Measurements from ENCODE around the gene PDZD4.

The PDZD4 gene

DNA sequence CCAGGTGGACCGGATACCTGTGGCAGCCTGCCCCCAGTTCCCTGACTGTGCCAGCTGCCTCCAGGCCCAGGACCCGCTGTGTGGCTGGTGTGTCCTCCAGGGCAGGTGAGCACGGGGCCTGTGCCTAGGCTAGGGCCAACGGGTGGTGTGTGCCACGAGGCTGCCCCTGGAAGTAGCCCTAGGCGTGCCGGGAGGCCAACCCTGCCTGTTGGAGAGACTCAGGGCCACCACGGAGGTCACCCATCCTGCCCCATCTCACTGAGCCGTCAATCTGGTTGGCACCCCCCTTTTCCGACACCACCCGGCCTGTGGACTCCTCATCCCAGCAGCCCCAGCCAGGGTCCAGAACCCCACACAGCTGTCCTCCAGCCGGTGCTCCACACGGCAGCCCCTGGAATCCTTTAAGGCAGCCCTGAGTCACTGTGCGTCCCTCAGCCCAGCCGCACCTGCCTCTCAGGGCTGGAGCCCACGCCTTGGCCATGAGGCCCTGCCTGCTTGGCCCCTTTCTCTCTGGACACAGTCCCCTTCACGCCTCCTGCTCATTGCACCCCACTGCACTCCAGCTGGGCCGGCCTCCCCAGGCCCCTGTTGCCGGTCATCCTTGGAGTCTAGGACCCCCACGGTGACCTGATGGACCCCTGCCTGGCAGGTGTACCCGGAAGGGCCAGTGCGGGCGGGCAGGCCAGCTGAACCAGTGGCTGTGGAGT lies 61.0 kb downstream of the PDZD4 start:
- Histone ChIP-seq H3K27ac (ENCODE audit: low read depth, low read length) (no peak overlapping the region), H3K4me1 (ENCODE audit: control insufficient read depth, insufficient read depth, low read length, unreplicated experiment) (no peaks in the 10 kb centered on the region), H3K36me3 (ENCODE audit: insufficient read depth, low read length) (no peaks in the 10 kb centered on the region), H2AFZ (ENCODE audit: low read length, unreplicated experiment) (no peak overlapping the region), H3K4me3 (ENCODE audit: low read depth, low read length) (no peak overlapping the region), H3K27me3 (ENCODE audit: insufficient read depth, low read length) (no peaks in the 10 kb centered on the region), H3K79me2 (ENCODE audit: control insufficient read depth, insufficient read depth, low read length, unreplicated experiment) (peaks cover 4% of the 10 kb centered on the region)

DNA sequence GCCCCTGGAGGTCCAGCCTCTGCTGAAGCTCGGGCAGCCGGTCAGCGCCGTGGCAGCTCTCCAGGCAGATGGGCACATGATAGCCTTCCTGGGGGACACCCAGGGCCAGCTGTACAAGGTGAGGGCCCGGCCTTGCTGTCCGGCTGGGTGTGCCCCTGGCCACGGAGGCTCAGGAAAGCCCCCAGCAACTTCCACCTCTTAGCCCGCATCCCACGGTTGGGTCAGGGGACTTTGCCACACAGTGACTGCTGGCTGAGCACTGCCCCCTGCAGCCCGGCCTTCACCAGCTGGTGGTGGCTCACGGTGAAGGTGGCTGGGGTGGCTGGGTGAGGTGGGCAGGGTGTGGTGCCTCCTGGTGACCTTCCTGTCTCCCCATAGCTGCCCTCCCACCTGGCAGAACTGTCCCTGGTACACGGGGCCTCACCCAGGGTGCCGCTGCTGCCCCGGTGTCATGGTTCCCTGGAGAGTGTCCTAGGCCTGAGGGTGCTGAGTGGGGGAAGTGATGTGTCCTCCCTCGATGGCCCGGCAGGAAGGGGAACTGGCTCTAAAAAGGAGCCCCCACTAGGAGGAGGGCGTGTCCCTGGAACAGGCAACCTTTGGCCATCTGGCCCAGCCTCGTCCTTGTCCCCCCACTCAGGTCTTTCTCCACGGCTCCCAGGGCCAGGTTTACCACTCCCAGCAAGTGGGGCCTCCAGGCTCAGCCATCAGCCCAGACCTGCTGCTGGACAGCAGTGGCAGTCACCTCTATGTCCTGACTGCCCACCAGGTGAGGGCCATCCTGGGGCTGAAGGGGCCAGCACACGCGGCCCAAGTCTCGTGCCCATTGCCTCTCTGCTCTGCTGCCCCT lies 61.8 kb downstream of the PDZD4 start:
- Histone ChIP-seq H3K4me1 (ENCODE audit: control insufficient read depth, insufficient read depth, low read length, unreplicated experiment) (no peaks in the 10 kb centered on the region), H3K27ac (ENCODE audit: low read depth, low read length) (no peak overlapping the region), H3K27me3 (ENCODE audit: insufficient read depth, low read length) (no peaks in the 10 kb centered on the region), H3K79me2 (ENCODE audit: control insufficient read depth, insufficient read depth, low read length, unreplicated experiment) (peaks cover 4% of the 10 kb centered on the region), H3K4me3 (ENCODE audit: low read depth, low read length) (no peak overlapping the region), H3K36me3 (ENCODE audit: insufficient read depth, low read length) (no peaks in the 10 kb centered on the region), H2AFZ (ENCODE audit: low read length, unreplicated experiment) (no peak overlapping the region)

DNA sequence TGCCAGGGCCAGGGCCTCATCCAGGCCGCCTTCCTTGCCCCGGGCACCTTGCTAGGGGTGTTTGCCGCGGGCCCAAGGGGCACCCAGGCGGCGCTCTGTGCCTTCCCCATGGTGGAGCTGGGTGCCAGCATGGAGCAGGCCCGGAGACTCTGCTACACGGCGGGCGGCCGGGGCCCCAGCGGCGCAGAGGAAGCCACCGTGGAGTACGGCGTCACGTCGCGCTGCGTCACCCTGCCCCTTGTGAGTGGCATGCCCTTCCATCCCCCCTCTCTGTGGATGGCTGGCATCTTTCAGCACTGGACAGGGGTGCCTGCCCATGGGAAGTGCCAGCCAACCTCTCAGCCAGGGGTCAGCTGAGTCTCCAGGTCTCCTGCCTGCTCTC lies 62.7 kb downstream of the PDZD4 start:
- Histone ChIP-seq H3K4me3 (ENCODE audit: low read depth, low read length) (no peak overlapping the region), H2AFZ (ENCODE audit: low read length, unreplicated experiment) (no peak overlapping the region), H3K36me3 (ENCODE audit: insufficient read depth, low read length) (no peaks in the 10 kb centered on the region), H3K27me3 (ENCODE audit: insufficient read depth, low read length) (no peaks in the 10 kb centered on the region), H3K79me2 (ENCODE audit: control insufficient read depth, insufficient read depth, low read length, unreplicated experiment) (peaks cover 4% of the 10 kb centered on the region), H3K4me1 (ENCODE audit: control insufficient read depth, insufficient read depth, low read length, unreplicated experiment) (no peaks in the 10 kb centered on the region), H3K27ac (ENCODE audit: low read depth, low read length) (no peak overlapping the region)

DNA sequence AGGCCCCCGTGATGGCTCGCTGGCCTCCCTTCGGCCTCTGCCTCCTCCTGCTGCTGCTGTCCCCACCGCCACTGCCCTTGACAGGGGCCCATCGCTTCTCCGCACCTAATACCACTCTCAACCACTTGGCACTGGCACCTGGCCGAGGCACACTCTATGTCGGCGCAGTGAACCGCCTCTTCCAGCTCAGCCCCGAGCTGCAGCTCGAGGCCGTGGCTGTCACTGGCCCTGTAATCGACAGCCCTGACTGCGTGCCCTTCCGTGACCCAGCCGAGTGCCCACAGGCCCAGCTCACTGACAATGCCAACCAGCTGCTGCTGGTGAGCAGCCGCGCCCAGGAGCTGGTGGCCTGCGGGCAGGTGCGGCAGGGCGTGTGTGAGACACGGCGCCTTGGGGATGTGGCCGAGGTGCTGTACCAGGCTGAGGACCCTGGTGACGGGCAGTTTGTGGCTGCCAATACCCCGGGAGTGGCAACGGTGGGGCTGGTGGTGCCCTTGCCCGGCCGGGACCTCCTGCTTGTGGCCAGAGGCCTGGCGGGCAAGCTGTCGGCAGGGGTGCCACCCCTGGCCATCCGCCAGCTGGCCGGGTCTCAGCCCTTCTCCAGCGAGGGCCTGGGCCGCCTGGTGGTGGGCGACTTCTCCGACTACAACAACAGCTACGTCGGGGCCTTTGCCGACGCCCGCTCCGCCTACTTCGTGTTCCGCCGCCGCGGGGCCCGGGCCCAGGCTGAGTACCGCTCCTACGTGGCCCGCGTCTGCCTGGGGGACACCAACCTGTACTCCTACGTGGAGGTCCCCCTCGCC lies 63.3 kb downstream of the PDZD4 start:
- Histone ChIP-seq H3K4me1 (ENCODE audit: control insufficient read depth, insufficient read depth, low read length, unreplicated experiment) (no peaks in the 10 kb centered on the region), H3K27ac (ENCODE audit: low read depth, low read length) (no peak overlapping the region), H2AFZ (ENCODE audit: low read length, unreplicated experiment) (no peak overlapping the region), H3K4me3 (ENCODE audit: low read depth, low read length) (no peak overlapping the region), H3K79me2 (ENCODE audit: control insufficient read depth, insufficient read depth, low read length, unreplicated experiment) (peaks cover 4% of the 10 kb centered on the region), H3K27me3 (ENCODE audit: insufficient read depth, low read length) (no peaks in the 10 kb centered on the region), H3K36me3 (ENCODE audit: insufficient read depth, low read length) (no peaks in the 10 kb centered on the region)

DNA sequence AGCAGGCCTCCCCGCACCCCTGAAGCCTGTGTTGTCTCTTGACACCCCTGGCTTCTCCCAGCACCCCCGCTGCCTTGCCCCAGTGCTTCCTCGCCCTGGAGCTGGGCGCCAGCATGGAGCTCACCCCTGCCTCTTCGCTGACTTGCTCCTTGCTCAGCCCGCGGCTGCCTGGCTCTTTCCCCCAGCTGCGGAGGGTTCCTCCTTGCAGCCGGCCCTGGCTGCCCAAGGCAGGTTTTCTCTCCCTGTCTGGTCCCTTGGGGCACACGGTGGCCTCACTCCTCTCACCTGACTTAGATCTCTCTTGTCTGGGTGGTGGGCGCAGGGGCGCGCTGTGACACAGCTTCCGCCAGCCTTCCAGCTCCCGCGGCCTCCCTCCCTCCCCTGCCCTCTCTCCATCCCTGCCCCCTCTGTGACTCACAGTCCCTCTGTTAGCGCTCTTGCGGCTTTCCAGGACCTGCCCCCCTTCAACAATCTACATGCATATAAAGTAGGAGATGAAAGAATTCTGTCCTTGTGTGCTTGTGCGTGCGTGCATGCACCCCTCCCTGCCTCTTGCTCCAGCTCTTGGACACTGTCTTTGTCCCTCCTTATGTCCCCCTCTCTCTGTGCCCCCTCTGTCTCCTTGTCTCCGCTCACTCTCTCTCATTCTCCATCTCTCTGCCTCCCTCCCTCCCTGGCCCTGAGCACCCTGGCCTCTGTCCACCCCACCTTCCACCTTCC lies 64.1 kb downstream of the PDZD4 start:
- H3K79me2 ChIP-seq (ENCODE audit: control insufficient read depth, insufficient read depth, low read length, unreplicated experiment), result peaks cover 4% of the 10 kb centered on the region
- H3K27me3 ChIP-seq (ENCODE audit: insufficient read depth, low read length), result no peaks in the 10 kb centered on the region
- no peaks in the 10 kb centered on the region for H3K36me3 ChIP-seq (ENCODE audit: insufficient read depth, low read length)
- H2AFZ ChIP-seq (ENCODE audit: low read length, unreplicated experiment), result no peak overlapping the region
- H3K27ac ChIP-seq (ENCODE audit: low read depth, low read length), result peak overlapping the region; percentile 16; the same call in 1 of the 2 replicates
- no peaks in the 10 kb centered on the region for H3K4me1 ChIP-seq (ENCODE audit: control insufficient read depth, insufficient read depth, low read length, unreplicated experiment)
- H3K4me3 ChIP-seq (ENCODE audit: low read depth, low read length), result peak overlapping the region; percentile 74

DNA sequence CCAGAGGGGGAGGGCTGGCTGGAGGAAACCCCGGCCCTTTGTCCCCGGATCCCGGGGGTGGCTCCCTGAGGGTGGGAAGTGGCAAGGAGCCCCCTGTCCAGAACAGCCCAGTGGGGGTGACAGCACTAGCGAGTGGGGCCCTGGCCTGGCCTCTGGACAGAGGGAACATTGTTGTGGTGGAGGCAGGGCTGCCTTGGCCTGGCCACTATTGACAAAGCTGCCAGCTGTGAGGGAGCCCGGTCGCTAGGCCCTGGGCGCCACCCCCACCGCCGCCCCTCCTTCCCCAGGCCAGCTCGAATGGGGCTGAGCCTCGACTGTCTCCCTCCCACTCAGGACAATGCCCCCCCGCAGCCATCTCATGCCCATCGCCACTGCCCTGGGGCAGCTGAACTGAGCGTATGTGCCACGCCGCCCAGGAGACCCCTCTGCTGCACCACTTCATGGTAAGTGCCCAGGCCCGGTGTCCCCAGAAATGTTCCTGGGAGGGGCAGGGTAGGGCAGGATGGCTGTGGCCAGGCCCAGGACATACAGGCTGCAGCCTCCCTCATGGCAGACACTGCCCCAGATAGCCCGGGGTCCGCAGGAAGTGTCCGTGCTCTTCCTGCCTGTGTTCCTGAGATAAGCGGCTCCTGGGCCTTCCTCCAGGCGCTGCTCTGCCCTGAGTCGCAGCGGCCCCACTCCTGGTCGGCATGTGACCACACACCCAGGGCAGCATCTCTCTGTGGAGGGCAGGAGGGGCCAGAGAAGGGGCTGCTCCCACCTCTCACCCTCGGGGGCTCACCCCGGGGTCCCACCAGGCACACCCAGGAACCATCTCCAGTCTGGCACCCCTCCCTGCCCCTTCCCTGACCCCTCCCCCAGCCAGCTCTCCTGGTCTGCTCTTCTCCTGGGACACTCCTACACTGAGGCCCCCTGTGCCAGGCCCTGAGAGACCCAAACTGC lies 64.9 kb downstream of the PDZD4 start:
- Histone ChIP-seq H3K4me3 (ENCODE audit: low read depth, low read length) (peak overlapping the region; percentile 74), H3K4me1 (ENCODE audit: control insufficient read depth, insufficient read depth, low read length, unreplicated experiment) (no peaks in the 10 kb centered on the region), H3K27ac (ENCODE audit: low read depth, low read length) (peak overlapping the region; percentile 16; the same call in 1 of the 2 replicates), H3K27me3 (ENCODE audit: insufficient read depth, low read length) (no peaks in the 10 kb centered on the region), H2AFZ (ENCODE audit: low read length, unreplicated experiment) (no peak overlapping the region), H3K36me3 (ENCODE audit: insufficient read depth, low read length) (no peaks in the 10 kb centered on the region), H3K79me2 (ENCODE audit: control insufficient read depth, insufficient read depth, low read length, unreplicated experiment) (peaks cover 4% of the 10 kb centered on the region)

DNA sequence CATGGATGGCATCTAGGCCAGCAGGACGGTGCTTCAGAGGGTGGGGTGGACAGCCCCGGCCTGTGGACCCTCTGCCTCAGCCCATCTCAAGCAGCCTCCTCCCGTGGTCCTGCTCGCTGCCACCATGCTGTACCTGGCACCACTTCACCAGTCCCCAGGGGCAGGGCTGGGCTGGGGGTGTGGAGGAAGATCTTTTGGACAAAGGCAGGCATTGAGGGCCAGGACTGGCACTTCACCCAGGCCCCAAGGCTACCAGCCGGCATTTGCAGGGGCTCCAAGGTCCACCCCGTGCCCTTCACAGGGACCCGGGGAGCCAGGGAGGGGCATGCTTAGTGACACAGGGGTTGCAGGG lies 65.6 kb downstream of the PDZD4 start:
- Histone ChIP-seq H3K36me3 (ENCODE audit: insufficient read depth, low read length) (no peaks in the 10 kb centered on the region), H2AFZ (ENCODE audit: low read length, unreplicated experiment) (no peak overlapping the region), H3K4me1 (ENCODE audit: control insufficient read depth, insufficient read depth, low read length, unreplicated experiment) (no peaks in the 10 kb centered on the region), H3K27ac (ENCODE audit: low read depth, low read length) (no peak overlapping the region), H3K4me3 (ENCODE audit: low read depth, low read length) (peak overlapping the region; percentile 74), H3K27me3 (ENCODE audit: insufficient read depth, low read length) (no peaks in the 10 kb centered on the region), H3K79me2 (ENCODE audit: control insufficient read depth, insufficient read depth, low read length, unreplicated experiment) (peaks cover 4% of the 10 kb centered on the region)

DNA sequence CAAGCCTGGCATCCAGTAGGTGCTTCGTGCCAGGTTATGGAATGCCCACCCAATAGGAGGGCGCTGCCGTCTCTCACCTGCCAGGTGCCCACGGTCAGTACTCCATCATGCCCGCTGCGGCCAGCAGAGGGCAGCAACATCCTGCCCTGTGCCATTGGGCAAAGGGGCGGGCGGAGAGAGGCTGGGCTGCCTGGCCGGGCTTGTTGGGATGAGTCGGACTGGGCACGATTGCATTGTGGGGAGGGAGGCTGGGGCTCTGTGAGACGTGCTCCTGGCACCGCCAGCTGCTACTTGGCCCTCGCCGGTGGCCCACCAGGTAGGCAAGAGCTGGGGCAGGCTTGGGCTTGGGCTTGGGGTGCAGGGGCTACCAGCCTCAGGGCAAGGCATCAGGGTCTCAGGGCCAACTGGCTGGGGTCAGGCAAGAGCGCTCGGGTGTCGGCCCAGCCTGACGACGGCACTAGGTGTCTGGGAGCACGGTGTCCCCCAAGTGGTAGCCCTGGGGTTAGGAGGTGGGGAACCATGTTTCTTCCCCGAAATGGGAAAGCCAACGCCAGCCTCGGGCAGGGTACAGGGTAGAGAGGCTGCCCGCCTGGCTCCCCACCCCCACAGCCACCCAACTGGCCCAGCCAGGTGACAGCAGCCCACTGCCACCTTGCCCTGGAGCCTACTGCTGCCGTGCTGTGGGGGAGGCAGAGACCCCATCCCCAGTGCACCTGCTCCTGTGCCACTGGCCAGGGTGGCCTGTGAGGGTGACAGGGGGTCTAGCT lies 66.2 kb downstream of the PDZD4 start, which contains the start of gene PLXNB3:
Gene PLXNB3, plus strand, starts transcription at position 261 of the 767 bp plus-strand sequence. CDS start 1,287 bp downstream, outside the sequence.
- Histone ChIP-seq H3K27ac (ENCODE audit: low read depth, low read length) (no peak within 1 kb of the TSS), H3K4me3 (ENCODE audit: low read depth, low read length) (peak within 1 kb of the TSS; percentile 74), H2AFZ (ENCODE audit: low read length, unreplicated experiment) (no peak within 1 kb of the TSS), H3K4me1 (ENCODE audit: control insufficient read depth, insufficient read depth, low read length, unreplicated experiment) (no peaks in the 10 kb centered on the region), H3K36me3 (ENCODE audit: insufficient read depth, low read length) (no peaks in the 10 kb centered on the region), H3K79me2 (ENCODE audit: control insufficient read depth, insufficient read depth, low read length, unreplicated experiment) (peaks cover 4% of the 10 kb centered on the region), H3K27me3 (ENCODE audit: insufficient read depth, low read length) (no peaks in the 10 kb centered on the region)

DNA sequence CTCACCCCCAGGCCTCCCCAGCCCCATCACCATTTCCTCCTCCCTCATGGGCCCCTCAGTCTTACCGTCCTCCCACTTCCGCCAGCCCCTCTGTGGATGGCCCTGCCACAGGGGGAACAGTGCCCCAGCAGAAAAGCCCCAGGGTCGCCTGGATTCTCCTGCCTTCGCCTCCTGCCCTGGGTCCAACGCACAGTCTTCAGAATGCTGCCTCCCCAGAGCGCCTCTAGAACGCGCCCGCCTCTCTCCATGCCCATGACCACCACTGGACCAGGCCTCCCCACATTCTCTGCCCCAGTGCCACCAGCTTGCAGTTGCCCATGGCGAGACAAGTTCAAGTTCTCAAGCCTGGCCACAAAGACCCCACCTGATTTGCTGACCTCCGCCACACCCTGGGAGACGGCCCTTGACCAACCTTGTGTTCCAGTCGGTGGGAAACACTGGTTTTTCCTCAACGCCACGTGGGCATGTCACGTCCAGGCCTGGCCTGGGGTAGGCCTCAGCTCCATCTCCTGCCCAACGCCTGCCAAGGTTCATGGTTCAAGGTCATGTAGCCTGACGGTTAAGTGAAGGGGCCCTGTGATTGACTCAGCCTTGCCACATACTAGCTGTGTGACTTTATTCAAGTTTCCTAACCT lies 66.9 kb downstream of the PDZD4 start:
- H3K4me1 ChIP-seq (ENCODE audit: control insufficient read depth, insufficient read depth, low read length, unreplicated experiment), result peaks cover 3% of the 10 kb centered on the region
- no peak overlapping the region for H3K27ac ChIP-seq (ENCODE audit: low read depth, low read length)

More for the DNA sequence above, 66.9 kb downstream of the PDZD4 start:
- no peak overlapping the region for H3K4me3 ChIP-seq (ENCODE audit: low read depth, low read length)
- peaks cover 4% of the 10 kb centered on the region for H3K79me2 ChIP-seq (ENCODE audit: control insufficient read depth, insufficient read depth, low read length, unreplicated experiment)
- H3K36me3 ChIP-seq (ENCODE audit: insufficient read depth, low read length), result no peaks in the 10 kb centered on the region
- H3K27me3 ChIP-seq (ENCODE audit: insufficient read depth, low read length), result no peaks in the 10 kb centered on the region
- no peak overlapping the region for H2AFZ ChIP-seq (ENCODE audit: low read length, unreplicated experiment)

Measured in ACC112 (cell line).